Gastroesophageal sphincter (tissue), 3 donors: ENCODE data around the gene SLC12A4.

Experiments used
- CTCF ChIP-seq, 4 experiments: fragments of 200-600 bp in 2 of 4; fragments of 450-650 bp in 2 of 4; sonication (generic) in 1 of 4; IDR thresholded peaks; one replicate each; pipeline ENCODE4 v1.5.1; 2017 to 2019; ENCODE audit warnings: antibody characterized with exemption in 4 of 4, mild to moderate bottlenecking in 2 of 4, moderate library complexity in 2 of 4
- POLR2AphosphoS5 ChIP-seq: sonication (generic); formaldehyde crosslinking; IDR thresholded peaks from one replicate; pipeline ENCODE4 v1.6.1; 2017; ENCODE audit warnings: antibody characterized with exemption

- no peak for TF ChIP-seq CTCF (IDR thresholded peaks at IDR 0.05)
- no peak for TF ChIP-seq POLR2AphosphoS5
Measured at GRCh38 chr16:67941469-67942199, 26.8 kb downstream of the SLC12A4 start.
